G401 (cell line): Measurements from ENCODE around the gene IQCM. TPM values are rescaled to one million over a fixed set of nuclear protein-coding genes. Genes with fewer than 3 reads are reported as not detected.
"Not testable (repeated sequence)": the region's sequence is repeated elsewhere in the genome, so short reads cannot be mapped to it uniquely, and the experiment has no call there.

Source experiments
- DNase-seq: peaks from one replicate; pipeline ENCODE4 v3.0.0-alpha.2; 2015; ENCODE audit warnings: low spot score
- in situ Hi-C: cut with HindIII; loops from 2 replicates; pipeline ENCODE4 v1.10.0; 2016; ENCODE audit warnings: low sequenced_read_pairs, mixed read lengths
- total RNA-seq: library from RNA; depleted of rRNA; stranded (reverse); fragments of >200 nt; shearing (Covaris generic); gene quantifications from 2 replicates; pipeline ENCODE4 v1.2.3, GENCODE V29; 2014

IQCM gene
- total RNA-seq, 1 experiment from 2014 or later, result not detected

- no peak for DNase-seq
- in situ Hi-C loops, result no loop called here
These were observed 303.1 kb downstream of the IQCM start for GRCh38 chr4:149512501-149512900.

- in situ Hi-C loops, result no loop called here
These were observed 303.9 kb downstream of the IQCM start for GRCh38 chr4:149511558-149512298.

GRCh38 chr4:149507309-149507708 lies 308.3 kb downstream of the IQCM start:
- DNase-seq, in situ Hi-C loops: not testable (repeated sequence)

More at GRCh38 chr4:149511558-149512298, 303.9 kb downstream of the IQCM start:
- DNase-seq, result no peak

GRCh38 chr4:149500806-149501205 lies 314.8 kb downstream of the IQCM start:
- DNase-seq, result no peak
- in situ Hi-C loops, result no loop called here

- in situ Hi-C loops, result no loop called here
- DNase-seq, result no peak
These were observed 315.9 kb downstream of the IQCM start for GRCh38 chr4:149499726-149500125.

GRCh38 chr4:149498246-149498645 lies 317.4 kb downstream of the IQCM start:
- DNase-seq, result no peak
- in situ Hi-C loops, result no loop called here

- DNase-seq, result no peak
- in situ Hi-C loops, result no loop called here
These were observed 322.2 kb downstream of the IQCM start for GRCh38 chr4:149493492-149493891.

- in situ Hi-C loops, result no loop called here
- no peak for DNase-seq
These were observed 326.3 kb downstream of the IQCM start for GRCh38 chr4:149489321-149489720.

GRCh38 chr4:149486861-149487260 lies 328.8 kb downstream of the IQCM start:
- in situ Hi-C loops, result no loop called here
- DNase-seq, result no peak

- DNase-seq, in situ Hi-C loops: not testable (repeated sequence)
These were observed 347.0 kb downstream of the IQCM start for GRCh38 chr4:149468669-149469068.

- no peak for DNase-seq
- in situ Hi-C loops, result no loop called here
These were observed 349.2 kb downstream of the IQCM start for GRCh38 chr4:149466446-149466845.

GRCh38 chr4:149465955-149466354 lies 349.7 kb downstream of the IQCM start:
- no peak for DNase-seq
- in situ Hi-C loops, result no loop called here

- in situ Hi-C loops, result no loop called here
These were observed 372.1 kb downstream of the IQCM start for GRCh38 chr4:149443537-149443936.

GRCh38 chr4:149441338-149441737 lies 374.3 kb downstream of the IQCM start:
- DNase-seq, result no peak
- in situ Hi-C loops, result no loop called here

More at GRCh38 chr4:149443537-149443936, 372.1 kb downstream of the IQCM start:
- DNase-seq, result no peak

GRCh38 chr4:149426461-149426860 lies 389.2 kb downstream of the IQCM start:
- in situ Hi-C loops, result no loop called here

GRCh38 chr4:149409555-149409962 lies 406.1 kb downstream of the IQCM start:
- peak; percentile 15 for DNase-seq
- in situ Hi-C loops, result no loop called here

More at GRCh38 chr4:149426461-149426860, 389.2 kb downstream of the IQCM start:
- no peak for DNase-seq

GRCh38 chr4:149409146-149409545 lies 406.5 kb downstream of the IQCM start:
- in situ Hi-C loops, result no loop called here
- DNase-seq, result peak; percentile 59

- in situ Hi-C loops, result no loop called here
- no peak for DNase-seq
These were observed 411.5 kb downstream of the IQCM start for GRCh38 chr4:149404143-149404542.

- no peak for DNase-seq
- in situ Hi-C loops, result no loop called here
These were observed 412.6 kb downstream of the IQCM start for GRCh38 chr4:149403081-149403480.

- in situ Hi-C loops, result no loop called here
These were observed 416.6 kb downstream of the IQCM start for GRCh38 chr4:149398993-149399392.

GRCh38 chr4:149370785-149371420 lies 444.7 kb downstream of the IQCM start:
- peak; percentile 9 for DNase-seq
- in situ Hi-C loops, result no loop called here

More at GRCh38 chr4:149398993-149399392, 416.6 kb downstream of the IQCM start:
- no peak for DNase-seq
